ENCODE data around the gene GRID1. TPM values are rescaled to one million over a fixed set of nuclear protein-coding genes. Genes with fewer than 3 reads are reported as not detected.
A peak's percentile ranks its signal among the peaks of the same experiment; 100 is the strongest.

Gene GRID1
- total and polyA plus RNA-seq, 10 of the 15 experiments (the other 5 are each of a cell fraction or from before 2014, with no cell fraction given) = 0.04 to 0.62 (median 0.08) TPM; not detected in 5

- peak; percentile 99 for TF ChIP-seq MLLT1 (IDR thresholded peaks at IDR 0.05)
These were observed 32.9 kb upstream of the GRID1 start (continued) for GRCh38 chr10:86399514-86399878.

DNA sequence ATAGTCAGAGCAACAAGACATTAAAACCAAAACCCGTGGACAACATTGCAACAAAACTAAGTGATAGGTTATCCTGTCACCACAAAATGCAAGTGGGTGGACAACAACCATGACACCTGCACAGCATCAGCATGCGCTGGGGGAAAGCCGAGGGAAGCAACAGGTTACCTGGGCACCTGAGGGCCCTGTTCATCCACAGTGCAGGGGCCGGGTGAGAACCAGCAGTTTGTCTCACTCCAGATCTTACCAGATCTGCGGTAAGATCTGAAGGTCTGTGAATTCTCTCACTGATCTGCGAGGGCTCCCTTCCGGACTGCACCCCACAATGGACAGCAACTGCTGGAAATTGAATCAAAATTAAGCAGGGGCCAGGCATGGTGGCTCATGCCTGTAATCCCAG lies 30.5 kb upstream of the GRID1 start:
- intact Hi-C loops (cut with micrococcal nuclease; ENCODE audit: unreplicated experiment) = loop anchor here (5.0 to 10.0 kb wide), 2 partner anchors 65 to 268 kb away; partner anchors contain the start of gene LDB3
- DNase-seq (ENCODE audit: low read depth, low spot score) (no peak), FAIRE-seq (no peak), ATAC-seq (no peak)
- H3K36me3 ChIP-seq (ENCODE audit: control insufficient read depth in 2 of 2, insufficient read depth in 2 of 2, low read length in 1 of 2) = no peaks in the 10 kb centered on the region
- no peak overlapping the region for H3K9ac ChIP-seq (ENCODE audit: control insufficient read depth, insufficient read depth, low read length)
- no peaks in the 10 kb centered on the region for H4K20me1 ChIP-seq (ENCODE audit: control insufficient read depth, insufficient read depth)
- no peak overlapping the region for H2AFZ ChIP-seq (ENCODE audit: control insufficient read depth, low read depth, low read length)
- no peaks in the 10 kb centered on the region for H3K27me3 ChIP-seq (replicated peaks in 1 of 2; ENCODE audit: control insufficient read depth in 2 of 2, insufficient read depth in 2 of 2, low read length in 1 of 2)
- SMC1A ChIA-PET (ENCODE audit: uncharacterized antibody, unreplicated experiment) = interaction anchor here (5.2 to 9.9 kb wide), 2 partner anchors 15 to 187 kb away, joined by 59 to 129 read pairs; no protein-coding TSS in a partner anchor
- CTCF ChIA-PET = interaction anchor here (1.2 to 5.3 kb wide), 3 partner anchors 9 to 188 kb away, joined by 4 to 65 read pairs (median 38); no protein-coding TSS in a partner anchor
- H3K4me2 ChIP-seq (ENCODE audit: control insufficient read depth, insufficient read depth) = no peak overlapping the region
- no peak overlapping the region for H3K27ac ChIP-seq (ENCODE audit: control insufficient read depth, insufficient read depth)
- no peak for TF ChIP-seq ZBED1 (IDR thresholded peaks at IDR 0.05; ENCODE audit: borderline replicate concordance)
- in situ Hi-C loops (cut with MboI) = loop anchor here (5.0 kb wide), 1 partner anchor 185 kb away; no protein-coding TSS in a partner anchor
- 67% methylated on average over 7 of the region's 7 CpGs for WGBS (ENCODE audit: insufficient coverage, insufficient replicate concordance, low lambda C conversion rate, missing lambda C conversion rate)
- H3K9me3 ChIP-seq (replicated peaks; ENCODE audit: control insufficient read depth, insufficient read depth, low read length) = no peaks in the 10 kb centered on the region
- H3K79me2 ChIP-seq (ENCODE audit: control insufficient read depth, insufficient read depth, low read length) = peaks cover 23% of the 10 kb centered on the region
- no TSS peak for BruUV-seq (replicated peaks)
- H3K4me3 ChIP-seq = no peak overlapping the region
- H3K4me1 ChIP-seq (ENCODE audit: control insufficient read depth, insufficient read depth, low read length) = peaks cover 23% of the 10 kb centered on the region
- POLR2A ChIA-PET = no interaction called here
- RAD21 ChIA-PET (ENCODE audit: unreplicated experiment) = interaction anchor here (5.6 kb wide), 1 partner anchor 187 kb away, joined by 113 read pairs; no protein-coding TSS in a partner anchor
